Esophagus muscularis mucosa (tissue), 4 donors: ENCODE data around the gene SLC25A39. TPM values are rescaled to one million over a fixed set of nuclear protein-coding genes. Genes with fewer than 3 reads are reported as not detected.
A peak's percentile ranks its signal among the peaks of the same experiment; 100 is the strongest.
"Not testable (repeated sequence)": the region's sequence is repeated elsewhere in the genome, so short reads cannot be mapped to it uniquely, and the experiment has no call there.

Experiments
- DNase-seq: peaks from one replicate; pipeline ENCODE4 v3.0.0-alpha.2; 2017; ENCODE audit errors: extremely low spot score
- H3K27ac ChIP-seq, 4 donors: fragments of 200-600 bp; sonication (generic); replicated peaks in 1 of 4; 1 replicate in 3 of 4; 2 replicates in 1 of 4; pipeline ENCODE4 v1.5.1; 2016 to 2019; ENCODE audit warnings: mild to moderate bottlenecking in 1 of 4
- H3K27me3 ChIP-seq, 4 donors: fragments of 200-600 bp; sonication (generic); one replicate each; pipeline versions ENCODE4 v1.5.1 to v1.6.0; 2016 to 2019
- H3K36me3 ChIP-seq, 4 donors: fragments of 200-600 bp; sonication (generic); one replicate each; pipeline ENCODE4 v1.5.1; 2016 to 2019
- H3K4me1 ChIP-seq, 4 donors: fragments of 200-600 bp; sonication (generic); one replicate each; pipeline ENCODE4 v1.5.1; 2016 to 2019
- H3K4me3 ChIP-seq, 4 donors: fragments of 200-600 bp; sonication (generic); 1 replicate in 2 of 4; 2 replicates in 2 of 4; pipeline ENCODE4 v1.5.1; 2016 to 2019; ENCODE audit warnings: mild to moderate bottlenecking in 4 of 4, moderate library complexity in 1 of 4
- H3K9me3 ChIP-seq, 4 donors: fragments of 200-600 bp; sonication (generic); 1 replicate in 3 of 4; 2 replicates in 1 of 4; pipeline ENCODE4 v1.5.1; 2016 to 2019
- CTCF ChIP-seq, 3 experiments: fragments of 200-600 bp in 2 of 3; fragments of 450-650 bp in 1 of 3; sonication (generic) in 2 of 3; IDR thresholded peaks; one replicate each; pipeline ENCODE4 v1.5.1; 2017 to 2019; ENCODE audit warnings: antibody characterized with exemption in 3 of 3, mild to moderate bottlenecking in 2 of 3, moderate library complexity in 1 of 3
- EP300 ChIP-seq: sonication (generic); formaldehyde crosslinking; IDR thresholded peaks from one replicate; pipeline ENCODE4 v1.6.1; 2017; ENCODE audit warnings: antibody characterized with exemption
- POLR2A ChIP-seq: fragments of 450-650 bp; IDR thresholded peaks from one replicate; pipeline ENCODE4 v1.6.1; 2017; ENCODE audit warnings: antibody characterized with exemption, moderate library complexity, mild to moderate bottlenecking, low read depth
- POLR2AphosphoS5 ChIP-seq, 2 donors: sonication (generic); formaldehyde crosslinking; IDR thresholded peaks; one replicate each; pipeline ENCODE4 v1.6.1; 2017; ENCODE audit warnings: antibody characterized with exemption in 2 of 2
- WGBS: methylation state at CpG from one replicate; pipeline ENCODE4 v1.1.5; 2018; 5-methylcytosine and 5-hydroxymethylcytosine counted together
- intact Hi-C: fragments of 100-400 bp; cut with DNase I; formaldehyde crosslinking; loops from one replicate; pipeline ENCODE4 v1.15.1; 2023
- total RNA-seq, 4 donors: library from RNA; depleted of rRNA; stranded (reverse); fragments of >200 nt; gene quantifications; one replicate each; pipeline versions ENCODE4 v1.1.0 to v1.2.1, GENCODE V29; 2016

Gene SLC25A39
- total RNA-seq, 4 donors from 2014 or later = 41.1 to 69.0 (median 56.8) TPM

GRCh38 chr17:44346064-44346844, 21.6 kb upstream of the SLC25A39 start:
- WGBS = 80% methylated on average over 6 of the region's 13 CpGs
- intact Hi-C loops = no loop called here

GRCh38 chr17:44345454-44346026, 20.9 kb upstream of the SLC25A39 start:
- Histone ChIP-seq H3K27ac (peak overlapping the region; percentile 84 to 90 (median 87)), H3K4me3 (peak overlapping the region; percentile 73 to 87 (median 82)), H3K27me3 (no peaks in the 10 kb centered on the region), H3K36me3 (peaks cover 0 to 25% (median 20%) of the 10 kb centered on the region in 4 donors), H3K4me1 (peaks cover 14 to 32% (median 25%) of the 10 kb centered on the region in 4 donors), H3K9me3 (no peaks in the 10 kb centered on the region)
- no peak for DNase-seq
- TF ChIP-seq POLR2AphosphoS5 (IDR thresholded peaks at IDR 0.05) (no peak), CTCF (IDR thresholded peaks at IDR 0.05) (peak in 2 of 3 experiments; percentile 35 to 49), EP300 (no peak)
- intact Hi-C loops = no loop called here
- WGBS = 3% methylated on average over 15 of the region's 21 CpGs

More at GRCh38 chr17:44346064-44346844, 21.6 kb upstream of the SLC25A39 start:
- no peak for TF ChIP-seq CTCF (IDR thresholded peaks at IDR 0.05)
- no peak for TF ChIP-seq EP300
- TF ChIP-seq POLR2A = no peak
- TF ChIP-seq POLR2AphosphoS5 (IDR thresholded peaks at IDR 0.05) = no peak
- Histone ChIP-seq H3K27ac (peak overlapping the region; percentile 84 to 90 (median 87)), H3K9me3 (no peaks in the 10 kb centered on the region), H3K4me3 (peak overlapping the region; percentile 73 to 87 (median 82)), H3K36me3 (peaks cover 7 to 32% (median 27%) of the 10 kb centered on the region in 4 donors), H3K4me1 (peaks cover 14 to 32% (median 25%) of the 10 kb centered on the region in 4 donors), H3K27me3 (no peaks in the 10 kb centered on the region)
- no peak for DNase-seq

- Histone ChIP-seq H3K4me3 (peak within 1 kb of the TSS; percentile 73 to 87 (median 82)), H3K4me1 (peaks cover 14 to 32% (median 25%) of the 10 kb centered on the region in 4 donors), H3K36me3 (peaks cover 0 to 19% (median 15%) of the 10 kb centered on the region in 4 donors), H3K27me3 (no peaks in the 10 kb centered on the region), H3K9me3 (no peaks in the 10 kb centered on the region), H3K27ac (peak within 1 kb of the TSS; percentile 84 to 90 (median 87))
- TF ChIP-seq CTCF (IDR thresholded peaks at IDR 0.05) = no peak
- TF ChIP-seq POLR2AphosphoS5 (IDR thresholded peaks at IDR 0.05) = peak; percentile 89 to 92
- no peak for TF ChIP-seq EP300
- WGBS = 0% methylated on average over 23 of the region's 26 CpGs
- intact Hi-C loops = no loop called here
- peak; percentile 100 for DNase-seq
Measured at GRCh38 chr17:44344939-44345453, 20.4 kb upstream of the SLC25A39 start, which contains the start of gene GRN. Gene GRN, plus strand, starts transcription at chr17:44345302. Its CDS starts 3,863 bp downstream, at chr17:44349165.

- Histone ChIP-seq H3K4me1 (peaks cover 14 to 31% (median 25%) of the 10 kb centered on the region in 4 donors), H3K27me3 (peaks cover 0 to 2% (median 0%) of the 10 kb centered on the region in 4 donors), H3K9me3 (no peaks in the 10 kb centered on the region), H3K36me3 (peaks cover 0 to 6% (median 1%) of the 10 kb centered on the region in 4 donors), H3K27ac (no peak overlapping the region), H3K4me3 (peak overlapping the region in 1 of 4 donors; percentile 77)
- intact Hi-C loops = no loop called here
- no peak for TF ChIP-seq POLR2A
- no peak for TF ChIP-seq POLR2AphosphoS5 (IDR thresholded peaks at IDR 0.05)
- no peak for TF ChIP-seq EP300
- no peak for TF ChIP-seq CTCF (IDR thresholded peaks at IDR 0.05)
- no peak for DNase-seq
- 87% methylated on average over 11 of the region's 11 CpGs for WGBS
Measured at GRCh38 chr17:44343510-44344209, 19.0 kb upstream of the SLC25A39 start.

- 65% methylated on average over 5 of the region's 5 CpGs for WGBS
Measured at GRCh38 chr17:44340553-44340952, 15.9 kb upstream of the SLC25A39 start.

More at GRCh38 chr17:44340553-44340952, 15.9 kb upstream of the SLC25A39 start:
- peaks cover 0 to 21% (median 0%) of the 10 kb centered on the region in 4 donors for H3K27me3 ChIP-seq
- H3K4me3 ChIP-seq, H3K27ac ChIP-seq, DNase-seq, H3K9me3 ChIP-seq, intact Hi-C loops, H3K36me3 ChIP-seq: not testable (repeated sequence)
- peaks cover 8 to 13% (median 11%) of the 10 kb centered on the region in 4 donors for H3K4me1 ChIP-seq
